SK-N-SH (cell line): ENCODE data around the gene SPACA5. TPM values are rescaled to one million over a fixed set of nuclear protein-coding genes. Genes with fewer than 3 reads are reported as not detected.
"Not testable (repeated sequence)": the region's sequence is repeated elsewhere in the genome, so short reads cannot be mapped to it uniquely, and the experiment has no call there.

ENCODE experiments used
- CTCF ChIA-PET: fragments of 300-600, 350-600 bp; formaldehyde crosslinking; extraction: SDS; loops from one replicate; lab custom pipeline; 2021; lab: Yijun Ruan, JAX
- POLR2A ChIA-PET: fragments of 350-600 bp; sonication (Branson Sonifier 250); formaldehyde crosslinking; extraction: SDS; loops from one replicate; lab custom pipeline; 2020; ENCODE audit warnings: antibody characterized with exemption, inconsistent platforms; lab: Yijun Ruan, JAX
- DNase-seq: peaks from one replicate; pipeline ENCODE4 v3.0.0; 2012
- H2AFZ ChIP-seq: fragments of 200-600 bp; sonication (generic); 2 replicates; pipeline ENCODE4 v1.8.1; 2016; ENCODE audit warnings: antibody characterized with exemption, mild to moderate bottlenecking, low read depth
- H3F3A ChIP-seq: fragments of 200-600 bp; sonication (generic); replicated peaks from 2 replicates; pipeline ENCODE3; 2016; ENCODE audit warnings: antibody characterized with exemption, mild to moderate bottlenecking; ENCODE audit not compliant: insufficient read depth
- H3K27ac ChIP-seq, 2 experiments: fragments of 200-500 bp in 1 of 2; fragments of 200-600 bp in 1 of 2; sonication (Bioruptor generic) in 1 of 2; sonication (generic), shearing (Covaris generic) in 1 of 2; 2 replicates each; pipeline versions ENCODE4 v1.5.1 to v1.6.1; 2014 to 2016; ENCODE audit warnings: low read depth in 2 of 2, inconsistent platforms in 1 of 2, low read length in 1 of 2, mild to moderate bottlenecking in 1 of 2, mixed read lengths in 1 of 2
- H3K27me3 ChIP-seq: fragments of 200-600 bp; sonication (generic), shearing (Covaris generic); 2 replicates; pipeline ENCODE4 v1.6.1; 2016; ENCODE audit warnings: mixed run types; ENCODE audit not compliant: insufficient read depth
- H3K36me3 ChIP-seq, 2 experiments: fragments of 200-500 bp in 1 of 2; fragments of 200-600 bp in 1 of 2; sonication (Bioruptor generic) in 1 of 2; sonication (generic) in 1 of 2; replicated peaks in 1 of 2; 2 replicates each; pipeline versions ENCODE3 to v1.5.1; 2014 to 2016; ENCODE audit warnings: low read length in 1 of 2, mild to moderate bottlenecking in 1 of 2; ENCODE audit not compliant: insufficient read depth in 2 of 2, control insufficient read depth in 1 of 2
- H3K4me1 ChIP-seq, 2 experiments: fragments of 200-500 bp in 1 of 2; fragments of 200-600 bp in 1 of 2; sonication (Bioruptor generic) in 1 of 2; sonication (generic), shearing (Covaris generic) in 1 of 2; 2 replicates each; pipeline versions ENCODE4 v1.5.1 to v1.6.1; 2014 to 2016; ENCODE audit warnings: low read depth in 1 of 2, low read length in 1 of 2, mixed run types in 1 of 2; ENCODE audit not compliant: insufficient read depth in 2 of 2, control insufficient read depth in 1 of 2
- H3K4me2 ChIP-seq: fragments of 200-600 bp; sonication (generic), shearing (Covaris generic); 2 replicates; pipeline ENCODE4 v1.6.1; 2017; ENCODE audit warnings: mixed run types
- H3K4me3 ChIP-seq, 2 experiments: fragments of 200-500 bp in 1 of 2; fragments of 200-600 bp in 1 of 2; sonication (Bioruptor generic) in 1 of 2; sonication (generic), shearing (Covaris generic) in 1 of 2; 2 replicates each; pipeline versions ENCODE4 v1.5.1 to v1.8.1; 2014 to 2016; ENCODE audit warnings: low read depth in 2 of 2, inconsistent platforms in 1 of 2, low read length in 1 of 2, mild to moderate bottlenecking in 1 of 2, mixed read lengths in 1 of 2, moderate library complexity in 1 of 2
- H3K79me2 ChIP-seq: fragments of 200-600 bp; sonication (generic); 2 replicates; pipeline ENCODE4 v1.8.1; 2017; ENCODE audit warnings: mild to moderate bottlenecking; ENCODE audit not compliant: insufficient read depth
- H3K9ac ChIP-seq: fragments of 200-600 bp; sonication (generic); 2 replicates; pipeline ENCODE4 v1.6.1; 2017; ENCODE audit warnings: mixed run types
- H3K9me2 ChIP-seq: fragments of 200-600 bp; sonication (generic); 2 replicates; pipeline ENCODE4 v1.6.1; 2017; ENCODE audit warnings: mixed run types
- H3K9me3 ChIP-seq: fragments of 200-600 bp; sonication (generic); 2 replicates; pipeline ENCODE4 v1.6.1; 2017; ENCODE audit warnings: mixed run types, mild to moderate bottlenecking, moderate library complexity
- H4K20me1 ChIP-seq: fragments of 200-600 bp; sonication (generic); 2 replicates; pipeline ENCODE4 v1.6.1; 2017; ENCODE audit warnings: mild to moderate bottlenecking, mixed run types; ENCODE audit not compliant: insufficient read depth
- FOXJ3 ChIP-seq: sonication (generic); formaldehyde crosslinking; IDR thresholded peaks from 2 replicates; pipeline ENCODE4 v1.5.1; 2020; ENCODE audit warnings: mild to moderate bottlenecking, missing genetic modification reagents
- FOXM1 ChIP-seq: IDR thresholded peaks from 2 replicates; pipeline ENCODE4 v1.4.0; 2012; ENCODE audit warnings: low read depth, mild to moderate bottlenecking
- MEF2A ChIP-seq: IDR thresholded peaks from 2 replicates; pipeline ENCODE4 v1.4.0; 2012; ENCODE audit warnings: low read depth, borderline replicate concordance
- MXI1 ChIP-seq: IDR thresholded peaks from 2 replicates; pipeline ENCODE4 v1.6.1; 2012; ENCODE audit warnings: mild to moderate bottlenecking, low read depth, low read length, improper control_type of control experiment
- NFIC ChIP-seq: IDR thresholded peaks from 2 replicates; pipeline ENCODE4 v1.4.0; 2012; ENCODE audit warnings: borderline replicate concordance
- RFX5 ChIP-seq: IDR thresholded peaks from 2 replicates; pipeline ENCODE4 v1.6.1; 2012; ENCODE audit warnings: mild to moderate bottlenecking, improper control_type of control experiment, low read length
- RXRA ChIP-seq: IDR thresholded peaks from 2 replicates; pipeline ENCODE4 v1.4.0; 2012; ENCODE audit warnings: low read depth, mild to moderate bottlenecking, borderline replicate concordance
- SIN3A ChIP-seq: IDR thresholded peaks from 2 replicates; pipeline ENCODE4 v1.6.1; 2012; ENCODE audit warnings: low read depth, mild to moderate bottlenecking, low read length, moderate library complexity, borderline replicate concordance
- TCF12 ChIP-seq: IDR thresholded peaks from 2 replicates; pipeline ENCODE4 v1.4.0; 2012
- WGBS: methylation state at CpG from one replicate; pipeline ENCODE4 v1.1.6; 2017; ENCODE audit warnings: low lambda C conversion rate; 5-methylcytosine and 5-hydroxymethylcytosine counted together
- polyA plus RNA-seq, 3 experiments: library from polyadenylated mRNA; depleted of rRNA; stranded (reverse); fragments of >200 nt; gene quantifications; 2 replicates each; pipeline ENCODE4 v1.2.3, GENCODE V29; 2012
- TF ChIP-seq, protein P1 (sequence below): fragments of 150-350 bp; IDR thresholded peaks from 2 replicates; pipeline ENCODE4 v1.6.1; 2017; ENCODE audit warnings: antibody characterized with exemption, low read length, low read depth, borderline replicate concordance
- TF ChIP-seq, protein P2 (sequence below): IDR thresholded peaks from 2 replicates; pipeline ENCODE4 v1.4.0; 2012; ENCODE audit warnings: low read depth

Gene SPACA5
- polyA plus RNA-seq, 1 of the 3 experiments (the other 2 are of a cell fraction) = not detected

DNA sequence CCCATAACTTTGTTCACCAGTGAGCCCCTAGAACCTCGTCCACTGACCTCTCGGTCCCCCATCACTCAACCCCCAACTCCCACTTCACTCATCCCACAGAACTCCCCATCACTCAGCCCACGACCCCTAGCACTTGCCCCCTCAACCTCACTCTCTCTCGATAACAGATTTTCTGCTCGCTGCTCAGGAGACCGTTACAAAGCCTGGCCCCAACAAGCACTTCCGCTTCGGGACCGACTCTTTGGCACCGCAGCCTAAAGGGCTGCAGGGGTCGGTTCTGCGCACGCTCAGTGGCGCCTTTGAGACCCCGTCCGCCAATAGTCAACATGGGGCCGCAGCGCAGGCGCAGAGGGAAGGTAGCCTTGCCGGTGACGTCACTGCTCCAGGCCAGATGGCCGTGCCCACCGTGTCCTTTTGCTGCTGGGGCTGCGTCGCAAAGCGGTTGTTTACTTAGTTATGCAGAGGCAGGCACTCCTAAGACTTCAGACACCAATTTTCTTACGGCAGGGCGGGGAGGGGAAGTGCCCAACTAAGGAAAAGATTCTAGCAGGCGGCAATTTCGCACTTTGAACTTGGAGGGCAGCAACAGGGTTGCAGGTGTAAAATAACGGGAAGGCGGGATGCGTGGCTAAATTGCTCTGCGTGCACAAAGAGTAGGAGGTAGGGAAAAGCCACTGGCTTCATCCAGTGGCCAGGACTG lies 2.9 kb upstream of the SPACA5 start, which contains the start of gene ZNF182 (continued):
- TF ChIP-seq, protein P1, sequence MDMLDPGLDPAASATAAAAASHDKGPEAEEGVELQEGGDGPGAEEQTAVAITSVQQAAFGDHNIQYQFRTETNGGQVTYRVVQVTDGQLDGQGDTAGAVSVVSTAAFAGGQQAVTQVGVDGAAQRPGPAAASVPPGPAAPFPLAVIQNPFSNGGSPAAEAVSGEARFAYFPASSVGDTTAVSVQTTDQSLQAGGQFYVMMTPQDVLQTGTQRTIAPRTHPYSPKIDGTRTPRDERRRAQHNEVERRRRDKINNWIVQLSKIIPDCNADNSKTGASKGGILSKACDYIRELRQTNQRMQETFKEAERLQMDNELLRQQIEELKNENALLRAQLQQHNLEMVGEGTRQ = no peak
- TF ChIP-seq FOXM1 = no peak
- TF ChIP-seq, protein P2, sequence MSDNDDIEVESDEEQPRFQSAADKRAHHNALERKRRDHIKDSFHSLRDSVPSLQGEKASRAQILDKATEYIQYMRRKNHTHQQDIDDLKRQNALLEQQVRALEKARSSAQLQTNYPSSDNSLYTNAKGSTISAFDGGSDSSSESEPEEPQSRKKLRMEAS = no peak
- TF ChIP-seq RFX5 = no peak; the same call in 1 of the 2 replicates
- TF ChIP-seq TCF12 = peak; percentile 21; the same call in 1 of the 2 replicates
- TF ChIP-seq FOXJ3 (CRISPR knock-in tag) = no peak
- no peak for TF ChIP-seq MEF2A
- no peak for TF ChIP-seq SIN3A
- TF ChIP-seq RXRA = no peak
- TF ChIP-seq NFIC = peak; percentile 52; the same call in 1 of the 2 replicates
- no peak; the same call in 1 of the 2 replicates for TF ChIP-seq MXI1

DNA sequence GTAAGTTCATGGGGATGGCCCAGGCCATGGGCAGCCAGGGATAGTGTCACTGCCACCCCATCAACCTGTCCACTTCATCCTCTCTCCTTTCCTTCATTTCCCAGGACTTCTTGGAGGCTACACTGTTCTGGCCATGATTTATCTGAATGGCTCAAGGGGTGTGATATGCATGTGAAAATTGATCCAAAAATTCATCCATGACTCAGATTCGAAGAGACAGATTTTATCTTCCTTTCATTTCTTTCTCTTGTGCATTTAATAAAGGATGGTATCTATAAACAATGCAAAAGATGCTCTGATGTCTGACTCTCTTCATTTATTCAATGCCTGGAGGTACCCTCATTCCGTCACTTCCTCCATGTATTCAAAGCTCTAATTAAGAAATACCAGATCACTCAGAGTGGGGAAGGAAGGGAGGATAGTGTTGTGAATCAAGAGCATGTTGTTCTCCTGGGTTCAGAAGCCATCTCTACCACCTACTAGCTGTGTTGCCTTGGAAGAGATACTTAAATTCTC lies 2.7 kb downstream of the SPACA5 start:
- H3K9me2 ChIP-seq, DNase-seq, H3K9ac ChIP-seq, H3K4me1 ChIP-seq, H3K4me2 ChIP-seq, CTCF ChIA-PET, H2AFZ ChIP-seq, H3F3A ChIP-seq, H3K27me3 ChIP-seq, H3K79me2 ChIP-seq, POLR2A ChIA-PET, H3K9me3 ChIP-seq, H4K20me1 ChIP-seq, H3K36me3 ChIP-seq, H3K27ac ChIP-seq, H3K4me3 ChIP-seq: not testable (repeated sequence)
- WGBS = no CpG with 5 or more reads among the region's 2 CpGs

DNA sequence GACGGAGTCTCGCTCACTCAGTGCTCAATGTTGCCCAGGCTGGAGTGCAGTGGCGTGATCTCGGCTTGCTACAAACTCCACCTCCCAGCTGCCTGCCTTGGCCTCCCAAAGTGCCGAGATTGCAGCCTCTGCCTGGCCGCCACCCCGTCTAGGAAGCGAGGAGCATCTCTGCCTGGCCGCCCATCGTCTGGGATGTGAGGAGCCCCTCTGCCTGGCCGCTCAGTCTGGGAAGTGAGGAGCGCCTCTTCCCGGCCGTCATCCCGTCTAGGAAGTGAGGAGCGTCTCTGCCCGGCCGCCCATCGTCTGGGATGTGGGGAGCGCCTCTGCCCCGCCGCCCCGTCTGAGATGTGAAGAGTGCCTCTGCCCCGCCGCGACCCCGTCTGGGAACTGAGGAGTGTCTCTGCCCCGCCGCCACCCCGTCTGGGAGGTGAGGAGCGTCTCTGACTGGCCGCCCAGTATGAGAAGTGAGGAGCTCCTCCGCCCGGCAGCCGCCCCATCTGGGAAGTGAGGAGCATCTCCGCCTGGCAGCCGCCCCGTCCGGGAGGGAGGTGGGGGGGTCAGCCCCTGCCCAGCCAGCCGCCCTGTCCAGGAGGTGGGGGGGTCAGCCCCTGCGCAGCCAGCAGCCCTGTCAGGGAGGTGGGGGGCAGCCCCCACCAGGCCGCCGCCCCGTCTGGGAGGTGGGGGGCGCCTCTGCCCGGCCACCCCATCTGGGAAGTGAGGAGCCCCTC lies 10.0 kb downstream of the SPACA5 start:
- H3K4me2 ChIP-seq, DNase-seq, H3K9me2 ChIP-seq, POLR2A ChIA-PET, H2AFZ ChIP-seq, H3K9me3 ChIP-seq, H3K79me2 ChIP-seq, H3K4me1 ChIP-seq, CTCF ChIA-PET, H3F3A ChIP-seq, H3K9ac ChIP-seq, H4K20me1 ChIP-seq, H3K27me3 ChIP-seq, H3K27ac ChIP-seq, H3K36me3 ChIP-seq, H3K4me3 ChIP-seq: not testable (repeated sequence)
- WGBS = 80% methylated on average over 1 of the region's 46 CpGs

DNA sequence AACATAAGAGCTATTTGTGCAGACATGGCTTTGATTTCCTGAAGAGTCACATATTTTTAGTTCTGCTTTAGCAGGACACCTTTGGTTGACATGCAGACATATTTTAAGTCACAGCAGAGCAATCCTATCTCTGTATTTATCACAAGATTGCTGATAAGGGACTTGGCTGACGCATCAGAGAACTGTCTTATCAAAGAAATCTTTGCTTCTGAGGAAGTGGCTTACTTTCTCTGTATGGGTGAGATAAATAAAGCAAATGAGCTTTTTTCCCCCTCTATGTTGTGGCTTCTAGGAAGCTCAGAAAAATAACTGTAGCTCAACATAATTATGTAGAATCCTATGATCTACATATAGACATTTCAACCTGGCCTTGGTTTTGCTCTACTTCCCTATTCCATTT lies 13.1 kb downstream of the SPACA5 start:
- H3K9ac ChIP-seq, H3K79me2 ChIP-seq, CTCF ChIA-PET, H4K20me1 ChIP-seq, H3F3A ChIP-seq, POLR2A ChIA-PET, H3K27ac ChIP-seq, H3K9me2 ChIP-seq, H3K36me3 ChIP-seq, H3K4me3 ChIP-seq, H3K4me2 ChIP-seq, H3K27me3 ChIP-seq, H2AFZ ChIP-seq, H3K4me1 ChIP-seq, H3K9me3 ChIP-seq, DNase-seq: not testable (repeated sequence)
- WGBS = no CpG with 5 or more reads among the region's 1 CpG

DNA sequence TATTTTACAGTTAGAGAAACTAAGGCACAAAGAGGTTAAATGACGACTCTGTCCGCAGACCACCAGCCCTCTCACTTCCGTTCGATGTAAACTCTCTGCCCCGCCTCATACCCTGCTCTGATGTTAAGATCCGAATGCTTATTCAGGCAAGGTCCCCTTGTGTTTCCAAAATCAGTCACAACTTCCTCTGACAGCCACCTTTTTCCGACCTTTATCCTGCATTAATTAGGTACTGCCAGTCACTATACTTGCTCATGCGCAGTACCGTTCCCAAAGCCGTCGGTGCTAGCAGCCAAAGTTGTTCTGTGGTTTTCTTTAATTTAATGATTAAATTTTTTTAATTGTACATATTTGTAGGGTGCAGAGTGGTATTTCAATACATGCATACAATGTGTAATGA lies 13.7 kb downstream of the SPACA5 start:
- Histone ChIP-seq H3K4me2 (peak overlapping the region; percentile 79), H2AFZ (peak overlapping the region; percentile 90), H3K27ac (0 out of 4 replicates have a peak overlapping the region, but pooled peaks of 1 of the 2 experiments have one; percentile 77), H3K4me3 (peak overlapping the region; percentile 57 to 74; a peak in 1 of 4 replicates)
- H3K27me3 ChIP-seq, H4K20me1 ChIP-seq, H3F3A ChIP-seq, H3K9me2 ChIP-seq, H3K4me1 ChIP-seq, H3K79me2 ChIP-seq, H3K36me3 ChIP-seq, POLR2A ChIA-PET, H3K9me3 ChIP-seq, H3K9ac ChIP-seq, DNase-seq: not testable (repeated sequence)
- CTCF ChIA-PET = interaction anchor here (0.9 to 1.0 kb wide), 2 partner anchors 9 to 497 kb away, joined by 3 to 4 read pairs; no protein-coding TSS in a partner anchor
- 63% methylated on average over 11 of the region's 11 CpGs for WGBS
